Activated naive CD8-positive, alpha-beta T cell (primary cell): Measurements from ENCODE around the gene KRTAP10-3.
"Not testable (repeated sequence)": the region's sequence is repeated elsewhere in the genome, so short reads cannot be mapped to it uniquely, and the experiment has no call there.

Source experiments
- H3K27ac Mint-ChIP-seq: one replicate; pipeline ENCODE4 v1.8.0; 2021; ENCODE audit warnings: mixed read lengths
- H3K27me3 Mint-ChIP-seq: one replicate; pipeline ENCODE4 v1.8.0; 2021; ENCODE audit warnings: mixed read lengths
- H3K36me3 Mint-ChIP-seq: one replicate; pipeline ENCODE4 v1.8.0; 2021; ENCODE audit warnings: mixed read lengths
- H3K4me1 Mint-ChIP-seq: one replicate; pipeline ENCODE4 v1.8.0; 2021; ENCODE audit warnings: low read depth, mixed read lengths
- H3K4me3 Mint-ChIP-seq: one replicate; pipeline ENCODE4 v1.8.0; 2021; ENCODE audit warnings: mild to moderate bottlenecking, mixed read lengths
- H3K9me3 Mint-ChIP-seq: one replicate; pipeline ENCODE4 v1.8.0; 2021; ENCODE audit warnings: low read depth, mixed read lengths

The KRTAP10-3 gene

GRCh38 chr21:44550807-44551206 lies 7.8 kb downstream of the KRTAP10-3 start:
- Mint-ChIP-seq H3K4me3 (no peak overlapping the region), H3K36me3 (peaks cover 15% of the 10 kb centered on the region), H3K4me1 (peaks cover 33% of the 10 kb centered on the region), H3K27me3 (no peaks in the 10 kb centered on the region), H3K9me3 (peaks cover 19% of the 10 kb centered on the region), H3K27ac (no peak overlapping the region)

- not testable (repeated sequence) for H3K27me3 Mint-ChIP-seq, H3K4me3 Mint-ChIP-seq, H3K27ac Mint-ChIP-seq
- H3K4me1 Mint-ChIP-seq: peaks cover 33% of the 10 kb centered on the region
- peaks cover 20% of the 10 kb centered on the region for H3K36me3 Mint-ChIP-seq
- peaks cover 24% of the 10 kb centered on the region for H3K9me3 Mint-ChIP-seq
Observed at GRCh38 chr21:44550285-44550684, 8.3 kb downstream of the KRTAP10-3 start.

- Mint-ChIP-seq H3K4me1 (peaks cover 33% of the 10 kb centered on the region), H3K4me3 (no peak overlapping the region), H3K9me3 (peaks cover 24% of the 10 kb centered on the region), H3K27ac (no peak overlapping the region), H3K36me3 (peaks cover 20% of the 10 kb centered on the region), H3K27me3 (no peaks in the 10 kb centered on the region)
Observed at GRCh38 chr21:44549525-44550211, 8.9 kb downstream of the KRTAP10-3 start.

GRCh38 chr21:44548922-44549321 lies 9.7 kb downstream of the KRTAP10-3 start:
- Mint-ChIP-seq H3K27me3 (no peaks in the 10 kb centered on the region), H3K27ac (no peak overlapping the region), H3K4me1 (peaks cover 33% of the 10 kb centered on the region), H3K9me3 (peaks cover 24% of the 10 kb centered on the region), H3K36me3 (peaks cover 20% of the 10 kb centered on the region), H3K4me3 (peak overlapping the region; percentile 80)

GRCh38 chr21:44548381-44548780 lies 10.2 kb downstream of the KRTAP10-3 start:
- Mint-ChIP-seq H3K9me3 (peaks cover 22% of the 10 kb centered on the region), H3K27ac (peak overlapping the region; percentile 97), H3K4me3 (peak overlapping the region; percentile 80)

GRCh38 chr21:44547656-44548331 lies 10.8 kb downstream of the KRTAP10-3 start:
- H3K27me3 Mint-ChIP-seq: no peaks in the 10 kb centered on the region
- H3K4me3 Mint-ChIP-seq: peak overlapping the region; percentile 80
- peaks cover 15% of the 10 kb centered on the region for H3K36me3 Mint-ChIP-seq
- H3K27ac Mint-ChIP-seq: peak overlapping the region; percentile 97
- peaks cover 33% of the 10 kb centered on the region for H3K4me1 Mint-ChIP-seq
- H3K9me3 Mint-ChIP-seq: peaks cover 16% of the 10 kb centered on the region

More at GRCh38 chr21:44548381-44548780, 10.2 kb downstream of the KRTAP10-3 start:
- Mint-ChIP-seq H3K4me1 (peaks cover 33% of the 10 kb centered on the region), H3K36me3 (peaks cover 18% of the 10 kb centered on the region), H3K27me3 (no peaks in the 10 kb centered on the region)

- H3K9me3 Mint-ChIP-seq: peaks cover 16% of the 10 kb centered on the region
- H3K27me3 Mint-ChIP-seq: no peaks in the 10 kb centered on the region
- H3K27ac Mint-ChIP-seq: no peak overlapping the region
- no peak overlapping the region for H3K4me3 Mint-ChIP-seq
- H3K4me1 Mint-ChIP-seq: peaks cover 29% of the 10 kb centered on the region
- H3K36me3 Mint-ChIP-seq: peaks cover 11% of the 10 kb centered on the region
Observed at GRCh38 chr21:44544566-44544965, 14.0 kb downstream of the KRTAP10-3 start.

- peaks cover 16% of the 10 kb centered on the region for H3K9me3 Mint-ChIP-seq
Observed at GRCh38 chr21:44542716-44543115, 15.9 kb downstream of the KRTAP10-3 start.

GRCh38 chr21:44540741-44541288 lies 17.8 kb downstream of the KRTAP10-3 start:
- no peak overlapping the region for H3K27ac Mint-ChIP-seq
- H3K9me3 Mint-ChIP-seq: peaks cover 6% of the 10 kb centered on the region
- H3K4me1 Mint-ChIP-seq: no peaks in the 10 kb centered on the region
- no peaks in the 10 kb centered on the region for H3K27me3 Mint-ChIP-seq
- peaks cover 5% of the 10 kb centered on the region for H3K36me3 Mint-ChIP-seq
- no peak overlapping the region for H3K4me3 Mint-ChIP-seq

More at GRCh38 chr21:44542716-44543115, 15.9 kb downstream of the KRTAP10-3 start:
- Mint-ChIP-seq H3K36me3 (peaks cover 11% of the 10 kb centered on the region), H3K27ac (no peak overlapping the region), H3K4me1 (peaks cover 11% of the 10 kb centered on the region), H3K4me3 (no peak overlapping the region), H3K27me3 (no peaks in the 10 kb centered on the region)

GRCh38 chr21:44539991-44540666 lies 18.5 kb downstream of the KRTAP10-3 start, which contains the start of gene KRTAP10-1:
Gene KRTAP10-1 (minus strand): TSS chr21:44540195. CDS start chr21:44540150, 45 bp downstream.
- H3K4me3 Mint-ChIP-seq: no peak within 1 kb of the TSS
- H3K4me1 Mint-ChIP-seq: no peaks in the 10 kb centered on the region
- no peaks in the 10 kb centered on the region for H3K27me3 Mint-ChIP-seq
- H3K9me3 Mint-ChIP-seq: no peaks in the 10 kb centered on the region
- H3K36me3 Mint-ChIP-seq: no peaks in the 10 kb centered on the region
- no peak within 1 kb of the TSS for H3K27ac Mint-ChIP-seq

GRCh38 chr21:44539046-44539445 lies 19.5 kb downstream of the KRTAP10-3 start:
- Mint-ChIP-seq H3K27me3 (no peaks in the 10 kb centered on the region), H3K36me3 (no peaks in the 10 kb centered on the region), H3K4me1 (no peaks in the 10 kb centered on the region), H3K9me3 (no peaks in the 10 kb centered on the region), H3K27ac (no peak overlapping the region), H3K4me3 (no peak overlapping the region)

- H3K9me3 Mint-ChIP-seq: no peaks in the 10 kb centered on the region
- no peaks in the 10 kb centered on the region for H3K4me1 Mint-ChIP-seq
- no peaks in the 10 kb centered on the region for H3K36me3 Mint-ChIP-seq
- no peak overlapping the region for H3K4me3 Mint-ChIP-seq
- no peaks in the 10 kb centered on the region for H3K27me3 Mint-ChIP-seq
- H3K27ac Mint-ChIP-seq: no peak overlapping the region
Observed at GRCh38 chr21:44537930-44538911, 20.4 kb downstream of the KRTAP10-3 start.

- Mint-ChIP-seq H3K27me3 (no peaks in the 10 kb centered on the region), H3K4me3 (no peak overlapping the region)
Observed at GRCh38 chr21:44535963-44536362, 22.6 kb downstream of the KRTAP10-3 start.

GRCh38 chr21:44534688-44535087 lies 23.9 kb downstream of the KRTAP10-3 start:
- H3K36me3 Mint-ChIP-seq: no peaks in the 10 kb centered on the region
- H3K27ac Mint-ChIP-seq: no peak overlapping the region
- no peaks in the 10 kb centered on the region for H3K4me1 Mint-ChIP-seq

More at GRCh38 chr21:44535963-44536362, 22.6 kb downstream of the KRTAP10-3 start:
- no peaks in the 10 kb centered on the region for H3K4me1 Mint-ChIP-seq
- no peaks in the 10 kb centered on the region for H3K9me3 Mint-ChIP-seq
- H3K36me3 Mint-ChIP-seq: no peaks in the 10 kb centered on the region
- H3K27ac Mint-ChIP-seq: no peak overlapping the region

More at GRCh38 chr21:44534688-44535087, 23.9 kb downstream of the KRTAP10-3 start:
- H3K4me3 Mint-ChIP-seq: no peak overlapping the region
- no peaks in the 10 kb centered on the region for H3K9me3 Mint-ChIP-seq
- H3K27me3 Mint-ChIP-seq: no peaks in the 10 kb centered on the region
